SH-SY5Y (cell line): ENCODE measurements around the gene STON2.

ENCODE experiments used
- GATA2 ChIP-seq: IDR thresholded peaks from 2 replicates; pipeline ENCODE4 v1.6.1; 2011; ENCODE audit warnings: mild to moderate bottlenecking, low read depth, low read length
- GATA3 ChIP-seq: IDR thresholded peaks from 2 replicates; pipeline ENCODE4 v1.6.1; 2011; ENCODE audit warnings: low read depth, mild to moderate bottlenecking, low read length, moderate library complexity

DNA sequence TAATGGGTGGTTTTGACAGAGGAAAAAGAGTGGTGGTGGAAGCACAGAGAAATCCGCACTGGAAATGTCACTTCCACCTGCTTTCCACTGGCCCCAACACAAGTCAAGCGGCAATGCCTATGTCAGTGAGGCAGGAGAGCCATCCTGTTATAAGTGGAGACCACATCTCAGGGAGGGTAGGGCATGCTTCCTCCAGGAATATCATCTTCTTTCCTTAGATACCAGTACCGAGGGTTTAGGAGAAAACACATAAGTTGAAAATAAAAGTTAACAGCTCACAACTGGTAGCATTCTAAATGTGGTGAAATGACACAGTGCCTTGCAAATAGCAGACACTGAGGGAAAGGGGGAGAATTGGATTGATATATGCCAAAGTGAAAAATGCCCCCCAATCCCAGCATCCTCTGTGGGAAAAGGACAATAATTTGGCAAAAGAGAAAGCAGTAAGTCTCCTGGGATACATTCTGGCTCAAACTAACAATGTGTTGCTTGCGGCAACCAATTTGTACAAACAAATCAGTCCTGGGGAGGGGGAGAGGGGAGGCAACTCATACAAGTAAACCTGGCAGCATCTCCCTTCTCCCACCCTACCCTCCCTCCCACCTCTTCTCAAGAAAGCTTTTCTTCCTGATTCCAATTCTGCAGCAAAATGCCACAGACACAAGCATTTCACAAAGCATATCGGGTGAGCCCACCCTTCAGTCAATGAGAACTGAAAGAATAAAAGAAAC is 57.1 kb downstream of the STON2 start:
- TF ChIP-seq GATA2 (no peak), GATA3 (no peak)
